Measurements from ENCODE around the gene KDR. TPM values are rescaled to one million over a fixed set of nuclear protein-coding genes. Genes with fewer than 3 reads are reported as not detected.
A peak's percentile ranks its signal among the peaks of the same experiment; 100 is the strongest.

Gene KDR
- 10 to 100 TPM in 2 of 4 donors, 1 to 10 TPM in 2; 4.3 to 13.9 (median 8.7) TPM for total RNA-seq

- WGBS, 2 donors, result 0 to 1% methylated on average over 37 to 57 of the region's 57 CpGs
- TF ChIP-seq POLR2A (IDR thresholded peaks at IDR 0.05), result no peak
- TF ChIP-seq, protein P1, sequence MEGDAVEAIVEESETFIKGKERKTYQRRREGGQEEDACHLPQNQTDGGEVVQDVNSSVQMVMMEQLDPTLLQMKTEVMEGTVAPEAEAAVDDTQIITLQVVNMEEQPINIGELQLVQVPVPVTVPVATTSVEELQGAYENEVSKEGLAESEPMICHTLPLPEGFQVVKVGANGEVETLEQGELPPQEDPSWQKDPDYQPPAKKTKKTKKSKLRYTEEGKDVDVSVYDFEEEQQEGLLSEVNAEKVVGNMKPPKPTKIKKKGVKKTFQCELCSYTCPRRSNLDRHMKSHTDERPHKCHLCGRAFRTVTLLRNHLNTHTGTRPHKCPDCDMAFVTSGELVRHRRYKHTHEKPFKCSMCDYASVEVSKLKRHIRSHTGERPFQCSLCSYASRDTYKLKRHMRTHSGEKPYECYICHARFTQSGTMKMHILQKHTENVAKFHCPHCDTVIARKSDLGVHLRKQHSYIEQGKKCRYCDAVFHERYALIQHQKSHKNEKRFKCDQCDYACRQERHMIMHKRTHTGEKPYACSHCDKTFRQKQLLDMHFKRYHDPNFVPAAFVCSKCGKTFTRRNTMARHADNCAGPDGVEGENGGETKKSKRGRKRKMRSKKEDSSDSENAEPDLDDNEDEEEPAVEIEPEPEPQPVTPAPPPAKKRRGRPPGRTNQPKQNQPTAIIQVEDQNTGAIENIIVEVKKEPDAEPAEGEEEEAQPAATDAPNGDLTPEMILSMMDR (IDR thresholded peaks at IDR 0.05), result no peak
- intact Hi-C loops (cut with DNase I; ENCODE audit: low total_unique reads), result no loop called here
- peak within 1 kb of the TSS; percentile 32 for H3K4me3 ChIP-seq (ENCODE audit: low read depth, poor library complexity, severe bottlenecking)
- peak in 1 of 2 donors; percentile 84 for DNase-seq (ENCODE audit: low spot score in 2 of 2)
Measured at GRCh38 chr4:55125087-55125721, at the start of gene KDR. KDR (minus strand) TSS chr4:55125595; CDS start chr4:55125293, 302 bp downstream.

GRCh38 chr4:55173580-55173979 is 48.2 kb upstream of the KDR start:
- intact Hi-C loops (cut with DNase I; ENCODE audit: low total_unique reads), result no loop called here
- DNase-seq (ENCODE audit: low spot score in 2 of 2), result no peak
- no peak overlapping the region for H3K4me3 ChIP-seq (ENCODE audit: low read depth, poor library complexity, severe bottlenecking)
- TF ChIP-seq, protein P1 (IDR thresholded peaks at IDR 0.05), result no peak
- no peak for TF ChIP-seq POLR2A (IDR thresholded peaks at IDR 0.05)
- WGBS, 2 donors, result 51 to 58% methylated on average over 1 of the region's 1 CpG

- TF ChIP-seq POLR2A (IDR thresholded peaks at IDR 0.05), result no peak
- TF ChIP-seq, protein P1 (IDR thresholded peaks at IDR 0.05), result no peak
- no peak for DNase-seq (ENCODE audit: low spot score in 2 of 2)
- H3K4me3 ChIP-seq (ENCODE audit: low read depth, poor library complexity, severe bottlenecking), result no peak overlapping the region
- 72 to 73% methylated on average over 4 of the region's 4 CpGs for WGBS, 2 donors
- intact Hi-C loops (cut with DNase I; ENCODE audit: low total_unique reads), result no loop called here
Measured at GRCh38 chr4:55172694-55173287, 47.4 kb upstream of the KDR start.

GRCh38 chr4:55170462-55170861 is 45.1 kb upstream of the KDR start:
- intact Hi-C loops (cut with DNase I; ENCODE audit: low total_unique reads), result no loop called here
- no peak overlapping the region for H3K4me3 ChIP-seq (ENCODE audit: low read depth, poor library complexity, severe bottlenecking)
- DNase-seq (ENCODE audit: low spot score in 2 of 2), result no peak
- WGBS, 2 donors, result 62 to 65% methylated on average over 6 of the region's 6 CpGs
- TF ChIP-seq POLR2A (IDR thresholded peaks at IDR 0.05), result no peak
- TF ChIP-seq, protein P1 (IDR thresholded peaks at IDR 0.05), result no peak

- H3K4me3 ChIP-seq (ENCODE audit: low read depth, poor library complexity, severe bottlenecking), result no peak overlapping the region
- TF ChIP-seq, protein P1 (IDR thresholded peaks at IDR 0.05), result no peak
- no peak for TF ChIP-seq POLR2A (IDR thresholded peaks at IDR 0.05)
- intact Hi-C loops (cut with DNase I; ENCODE audit: low total_unique reads), result no loop called here
- DNase-seq (ENCODE audit: low spot score in 2 of 2), result no peak
- WGBS, 2 donors, result 54 to 57% methylated on average over 11 to 12 of the region's 12 CpGs
Measured at GRCh38 chr4:55169352-55169961, 44.1 kb upstream of the KDR start.
